ENCODE results near the gene ACBD6.

The ACBD6 gene

DNA sequence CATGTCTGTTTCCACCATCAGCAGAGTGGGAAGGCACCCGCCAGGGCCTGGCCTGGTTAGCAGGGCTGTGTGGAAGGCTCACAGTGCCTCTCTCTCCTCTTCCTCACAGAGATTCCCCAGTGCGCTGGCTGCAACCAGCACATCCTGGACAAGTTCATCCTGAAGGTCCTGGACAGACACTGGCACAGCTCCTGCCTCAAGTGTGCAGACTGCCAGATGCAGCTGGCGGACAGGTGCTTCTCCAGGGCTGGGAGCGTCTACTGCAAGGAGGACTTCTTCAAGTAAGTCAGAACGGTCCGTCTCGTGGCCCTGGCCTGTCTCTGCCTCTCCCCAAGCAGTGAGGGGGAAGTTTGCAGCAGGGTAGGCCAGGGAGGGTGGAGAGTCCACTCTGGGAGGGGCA is 254.2 kb downstream of the ACBD6 start:
- H3K27ac ChIP-seq (ENCODE audit: low read depth, low read length): no peak overlapping the region
- no peaks in the 10 kb centered on the region for H3K9me2 ChIP-seq (replicated peaks; ENCODE audit: control insufficient read depth, low read length)
- no peaks in the 10 kb centered on the region for H3K9me3 ChIP-seq (ENCODE audit: control insufficient read depth, insufficient read depth, low read length)
- H3K79me2 ChIP-seq (ENCODE audit: control insufficient read depth, low read length): no peaks in the 10 kb centered on the region
- TF ChIP-seq EZH2phosphoT487 (IDR thresholded peaks at IDR 0.05; ENCODE audit: borderline replicate concordance, low read length): no peak
- TF ChIP-seq, protein P1, sequence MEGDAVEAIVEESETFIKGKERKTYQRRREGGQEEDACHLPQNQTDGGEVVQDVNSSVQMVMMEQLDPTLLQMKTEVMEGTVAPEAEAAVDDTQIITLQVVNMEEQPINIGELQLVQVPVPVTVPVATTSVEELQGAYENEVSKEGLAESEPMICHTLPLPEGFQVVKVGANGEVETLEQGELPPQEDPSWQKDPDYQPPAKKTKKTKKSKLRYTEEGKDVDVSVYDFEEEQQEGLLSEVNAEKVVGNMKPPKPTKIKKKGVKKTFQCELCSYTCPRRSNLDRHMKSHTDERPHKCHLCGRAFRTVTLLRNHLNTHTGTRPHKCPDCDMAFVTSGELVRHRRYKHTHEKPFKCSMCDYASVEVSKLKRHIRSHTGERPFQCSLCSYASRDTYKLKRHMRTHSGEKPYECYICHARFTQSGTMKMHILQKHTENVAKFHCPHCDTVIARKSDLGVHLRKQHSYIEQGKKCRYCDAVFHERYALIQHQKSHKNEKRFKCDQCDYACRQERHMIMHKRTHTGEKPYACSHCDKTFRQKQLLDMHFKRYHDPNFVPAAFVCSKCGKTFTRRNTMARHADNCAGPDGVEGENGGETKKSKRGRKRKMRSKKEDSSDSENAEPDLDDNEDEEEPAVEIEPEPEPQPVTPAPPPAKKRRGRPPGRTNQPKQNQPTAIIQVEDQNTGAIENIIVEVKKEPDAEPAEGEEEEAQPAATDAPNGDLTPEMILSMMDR (IDR thresholded peaks at IDR 0.05; ENCODE audit: low read depth, low read length, poor library complexity, severe bottlenecking): no peak
- no peaks in the 10 kb centered on the region for H3K4me1 ChIP-seq (ENCODE audit: control insufficient read depth, low read length)
- no peak overlapping the region for H3K4me2 ChIP-seq (ENCODE audit: low read length)
- H3F3A ChIP-seq (ENCODE audit: control insufficient read depth, insufficient read depth): no peaks in the 10 kb centered on the region
- H3K4me3 ChIP-seq (ENCODE audit: low read length): no peak overlapping the region
- H3K27me3 ChIP-seq (ENCODE audit: control insufficient read depth, low read length): no peaks in the 10 kb centered on the region
- H4K20me1 ChIP-seq (ENCODE audit: control insufficient read depth, insufficient read depth, low read depth, low read length): 0 out of 2 replicates have a peak, but pooled peaks cover 3% of the 10 kb centered on the region
- no peaks in the 10 kb centered on the region for H3K36me3 ChIP-seq (ENCODE audit: control insufficient read depth, low read length)

DNA sequence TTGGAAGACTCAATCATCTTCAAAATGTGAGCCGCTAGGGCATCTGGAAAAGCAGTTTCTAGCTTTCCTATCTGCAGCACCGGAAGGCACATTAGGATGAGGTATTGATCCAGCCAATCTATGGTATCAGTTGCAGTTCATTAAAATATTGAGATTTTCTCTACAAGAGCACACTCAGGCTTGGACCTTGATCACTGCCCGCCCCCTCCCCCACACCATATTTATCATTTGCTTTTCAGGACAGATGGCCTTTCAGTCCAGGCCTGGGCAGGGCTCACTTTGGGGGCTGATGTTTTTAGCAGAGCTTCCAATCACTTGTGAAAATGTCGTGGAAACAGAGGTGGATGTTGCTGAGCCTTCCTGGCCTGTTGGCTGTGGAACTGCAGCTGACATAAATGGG is 254.8 kb downstream of the ACBD6 start:
- Histone ChIP-seq H3K27me3 (ENCODE audit: control insufficient read depth, low read length) (no peaks in the 10 kb centered on the region), H3K79me2 (ENCODE audit: control insufficient read depth, low read length) (no peaks in the 10 kb centered on the region), H3K9me2 (replicated peaks; ENCODE audit: control insufficient read depth, low read length) (no peaks in the 10 kb centered on the region), H3F3A (ENCODE audit: control insufficient read depth, insufficient read depth) (no peaks in the 10 kb centered on the region), H3K27ac (ENCODE audit: low read depth, low read length) (no peak overlapping the region), H3K4me3 (ENCODE audit: low read length) (no peak overlapping the region), H4K20me1 (ENCODE audit: control insufficient read depth, insufficient read depth, low read depth, low read length) (0 out of 2 replicates have a peak, but pooled peaks cover 3% of the 10 kb centered on the region), H3K9me3 (ENCODE audit: control insufficient read depth, insufficient read depth, low read length) (no peaks in the 10 kb centered on the region), H3K4me1 (ENCODE audit: control insufficient read depth, low read length) (no peaks in the 10 kb centered on the region), H3K4me2 (ENCODE audit: low read length) (no peak overlapping the region), H3K36me3 (ENCODE audit: control insufficient read depth, low read length) (no peaks in the 10 kb centered on the region)
- TF ChIP-seq EZH2phosphoT487 (IDR thresholded peaks at IDR 0.05; ENCODE audit: borderline replicate concordance, low read length): no peak
- TF ChIP-seq, protein P1 (IDR thresholded peaks at IDR 0.05; ENCODE audit: low read depth, low read length, poor library complexity, severe bottlenecking): no peak

DNA sequence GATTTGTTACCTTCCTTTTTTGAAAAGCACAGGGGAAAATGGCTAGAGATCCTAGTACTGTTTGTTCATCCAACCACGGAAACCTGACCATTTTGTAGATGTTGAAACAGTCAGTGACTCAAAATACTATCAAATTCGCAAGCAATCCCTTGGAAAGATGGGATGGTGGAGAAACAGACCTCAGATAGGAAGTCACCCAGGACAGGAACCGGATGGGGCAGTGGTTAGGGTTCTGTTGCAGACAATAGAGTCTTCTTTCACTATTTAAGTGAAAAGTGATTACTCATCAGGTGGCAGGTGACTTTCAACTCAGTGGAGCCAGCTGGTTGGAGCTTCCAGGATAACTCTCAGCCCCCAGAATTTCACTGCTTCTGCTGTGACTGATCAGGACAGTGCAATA is 255.3 kb downstream of the ACBD6 start:
- H3K27ac ChIP-seq (ENCODE audit: low read depth, low read length): no peak overlapping the region
- TF ChIP-seq EZH2phosphoT487 (IDR thresholded peaks at IDR 0.05; ENCODE audit: borderline replicate concordance, low read length): no peak
- TF ChIP-seq, protein P1 (IDR thresholded peaks at IDR 0.05; ENCODE audit: low read depth, low read length, poor library complexity, severe bottlenecking): no peak
- no peaks in the 10 kb centered on the region for H3K4me1 ChIP-seq (ENCODE audit: control insufficient read depth, low read length)
- no peaks in the 10 kb centered on the region for H3K36me3 ChIP-seq (ENCODE audit: control insufficient read depth, low read length)
- H3K4me3 ChIP-seq (ENCODE audit: low read length): no peak overlapping the region
- no peaks in the 10 kb centered on the region for H3K79me2 ChIP-seq (ENCODE audit: control insufficient read depth, low read length)
- no peaks in the 10 kb centered on the region for H3K27me3 ChIP-seq (ENCODE audit: control insufficient read depth, low read length)
- H3K9me2 ChIP-seq (replicated peaks; ENCODE audit: control insufficient read depth, low read length): no peaks in the 10 kb centered on the region
- no peaks in the 10 kb centered on the region for H3K9me3 ChIP-seq (ENCODE audit: control insufficient read depth, insufficient read depth, low read length)
- H4K20me1 ChIP-seq (ENCODE audit: control insufficient read depth, insufficient read depth, low read depth, low read length): no peaks in the 10 kb centered on the region
- no peak overlapping the region for H3K4me2 ChIP-seq (ENCODE audit: low read length)
- no peaks in the 10 kb centered on the region for H3F3A ChIP-seq (ENCODE audit: control insufficient read depth, insufficient read depth)

DNA sequence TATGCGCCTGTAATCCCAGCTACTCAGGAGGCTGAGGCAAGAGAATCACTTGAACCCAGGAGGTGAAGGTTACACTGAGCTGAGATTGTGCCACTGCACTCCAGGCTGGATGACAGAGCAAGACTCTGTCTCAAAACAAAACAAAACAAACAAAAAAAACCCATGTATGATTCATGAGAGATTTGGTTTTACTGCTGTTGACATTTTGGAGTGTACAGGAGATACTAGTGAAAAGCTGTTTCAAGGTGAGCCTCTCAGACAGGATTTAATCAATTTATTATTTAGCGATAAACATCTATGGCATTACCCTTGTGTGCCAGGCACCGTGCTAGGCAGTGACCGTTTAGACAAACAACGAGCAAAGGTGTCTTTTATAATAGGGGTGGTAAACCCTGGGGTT is 255.8 kb downstream of the ACBD6 start:
- Histone ChIP-seq H3K36me3 (ENCODE audit: control insufficient read depth, low read length) (no peaks in the 10 kb centered on the region), H3K27ac (ENCODE audit: low read depth, low read length) (no peak overlapping the region), H3K79me2 (ENCODE audit: control insufficient read depth, low read length) (no peaks in the 10 kb centered on the region), H3K9me2 (replicated peaks; ENCODE audit: control insufficient read depth, low read length) (no peaks in the 10 kb centered on the region), H3K27me3 (ENCODE audit: control insufficient read depth, low read length) (no peaks in the 10 kb centered on the region), H3K4me2 (ENCODE audit: low read length) (no peak overlapping the region), H3K9me3 (ENCODE audit: control insufficient read depth, insufficient read depth, low read length) (no peaks in the 10 kb centered on the region), H4K20me1 (ENCODE audit: control insufficient read depth, insufficient read depth, low read depth, low read length) (no peaks in the 10 kb centered on the region), H3F3A (ENCODE audit: control insufficient read depth, insufficient read depth) (no peaks in the 10 kb centered on the region), H3K4me3 (ENCODE audit: low read length) (no peak overlapping the region), H3K4me1 (ENCODE audit: control insufficient read depth, low read length) (no peaks in the 10 kb centered on the region)
- no peak for TF ChIP-seq EZH2phosphoT487 (IDR thresholded peaks at IDR 0.05; ENCODE audit: borderline replicate concordance, low read length)
- TF ChIP-seq, protein P1 (IDR thresholded peaks at IDR 0.05; ENCODE audit: low read depth, low read length, poor library complexity, severe bottlenecking): no peak

All from DOHH2 (cell line).